Endodermal cell (in vitro differentiated cells): ENCODE results near the gene AAR2. TPM values are rescaled to one million over a fixed set of nuclear protein-coding genes. Genes with fewer than 3 reads are reported as not detected.

Experiments
- DNase-seq: peaks from one replicate; pipeline ENCODE4 v3.0.0-alpha.2; 2017
- H3K27ac ChIP-seq: 2 replicates; pipeline ENCODE4 v1.5.1; 2013; ENCODE audit warnings: mild to moderate bottlenecking, low read depth, low read length, moderate library complexity
- H3K27me3 ChIP-seq: 2 replicates; pipeline ENCODE4 v1.6.1; 2013; ENCODE audit warnings: mild to moderate bottlenecking, low read length, moderate library complexity; ENCODE audit not compliant: insufficient read depth, control insufficient read depth, poor library complexity, severe bottlenecking
- H3K36me3 ChIP-seq: 2 replicates; pipeline ENCODE4 v1.7.0; 2013; ENCODE audit warnings: mild to moderate bottlenecking, low read length, moderate library complexity; ENCODE audit not compliant: control insufficient read depth, insufficient read depth
- H3K4me1 ChIP-seq: one replicate; pipeline ENCODE4 v1.7.0; 2013; ENCODE audit warnings: low read length; ENCODE audit not compliant: control insufficient read depth, insufficient read depth
- H3K4me3 ChIP-seq: 2 replicates; pipeline ENCODE4 v1.5.1; 2013; ENCODE audit warnings: mild to moderate bottlenecking, low read length, moderate library complexity
- H3K9ac ChIP-seq: 2 replicates; pipeline ENCODE4 v1.6.1; 2013; ENCODE audit warnings: mild to moderate bottlenecking, low read length, moderate library complexity; ENCODE audit not compliant: poor library complexity, severe bottlenecking; ENCODE audit errors: extremely low read depth
- H3K9me3 ChIP-seq: 2 replicates; pipeline ENCODE4 v1.6.1; 2013; ENCODE audit warnings: mild to moderate bottlenecking, low read length, moderate library complexity; ENCODE audit not compliant: control insufficient read depth
- H3K27ac Mint-ChIP-seq: 2 replicates; pipeline ENCODE4 v1.8.0; 2020; ENCODE audit warnings: mixed read lengths
- H3K27me3 Mint-ChIP-seq: 2 replicates; pipeline ENCODE4 v1.8.0; 2021; ENCODE audit warnings: mild to moderate bottlenecking, mixed read lengths; ENCODE audit not compliant: insufficient read depth
- H3K36me3 Mint-ChIP-seq: 2 replicates; pipeline ENCODE4 v1.8.0; 2020; ENCODE audit warnings: low read depth, mixed read lengths
- H3K4me1 Mint-ChIP-seq: 2 replicates; pipeline ENCODE4 v1.8.0; 2020; ENCODE audit warnings: mixed read lengths
- H3K4me3 Mint-ChIP-seq: 2 replicates; pipeline ENCODE4 v1.8.0; 2020; ENCODE audit warnings: mild to moderate bottlenecking, moderate library complexity, mixed read lengths
- H3K9me3 Mint-ChIP-seq: 2 replicates; pipeline ENCODE4 v1.8.0; 2020; ENCODE audit warnings: mild to moderate bottlenecking, mixed read lengths
- CTCF ChIP-seq: fragments of 200-600 bp; sonication (generic); conservative IDR thresholded peaks from 2 replicates; pipeline ENCODE4 v1.5.0; 2021; ENCODE audit warnings: antibody characterized with exemption, mild to moderate bottlenecking
- WGBS, 2 experiments: methylation state at CpG; one replicate each; pipeline versions ENCODE4 v1.1.5 to v1.1.7; 2013; ENCODE audit warnings: missing lambda C conversion rate in 2 of 2, mixed read lengths in 1 of 2; ENCODE audit not compliant: insufficient coverage in 1 of 2, insufficient read length in 1 of 2; 5-methylcytosine and 5-hydroxymethylcytosine counted together
- total RNA-seq, 2 donors: library from RNA; stranded (reverse); fragmentation: NEBNext Ultra II Directional in 1 of 2; extraction: Animal tissue kit (Norgen Biotek cat#: 25700) in 1 of 2; gene quantifications; 2 replicates in 1 of 2; 3 replicates in 1 of 2; pipeline ENCODE4 v1.2.1, GENCODE V29; 2021

AAR2 gene
- total RNA-seq, 2 donors from 2014 or later = 23.5 to 24.3 TPM

DNA sequence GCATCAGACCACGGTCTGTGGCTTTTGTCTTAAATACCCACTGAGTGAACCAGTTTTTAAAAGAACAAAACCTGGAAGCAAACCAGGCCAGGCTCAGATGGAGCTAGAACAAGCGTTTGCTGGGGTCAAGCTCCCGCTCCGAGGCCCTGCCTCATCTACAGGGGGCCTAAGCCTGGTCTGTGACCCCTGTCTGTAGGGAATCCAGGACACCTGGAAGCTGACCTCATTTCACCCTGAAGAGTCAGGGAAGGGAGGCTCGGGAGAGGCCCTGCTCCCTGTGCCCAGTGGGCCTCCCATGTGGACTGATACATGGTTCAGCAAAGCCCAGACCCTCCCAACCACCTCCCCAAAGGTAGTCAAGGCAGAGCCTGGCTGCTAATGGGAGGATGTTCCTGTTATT, 43.1 kb downstream of the AAR2 start:
- no peak for TF ChIP-seq CTCF
- Mint-ChIP-seq H3K27ac (no peak overlapping the region), H3K4me3 (no peak overlapping the region), H3K4me1 (no peaks in the 10 kb centered on the region), H3K27me3 (no peaks in the 10 kb centered on the region), H3K9me3 (no peaks in the 10 kb centered on the region), H3K36me3 (no peaks in the 10 kb centered on the region)
- Histone ChIP-seq H3K27me3 (no peaks in the 10 kb centered on the region), H3K9me3 (no peaks in the 10 kb centered on the region), H3K4me1 (no peaks in the 10 kb centered on the region), H3K36me3 (no peaks in the 10 kb centered on the region), H3K9ac (no peak overlapping the region), H3K27ac (no peak overlapping the region), H3K4me3 (no peak overlapping the region)
- 86 to 90% methylated on average over 1 to 5 of the region's 5 CpGs for WGBS, 2 experiments
- no peak for DNase-seq

DNA sequence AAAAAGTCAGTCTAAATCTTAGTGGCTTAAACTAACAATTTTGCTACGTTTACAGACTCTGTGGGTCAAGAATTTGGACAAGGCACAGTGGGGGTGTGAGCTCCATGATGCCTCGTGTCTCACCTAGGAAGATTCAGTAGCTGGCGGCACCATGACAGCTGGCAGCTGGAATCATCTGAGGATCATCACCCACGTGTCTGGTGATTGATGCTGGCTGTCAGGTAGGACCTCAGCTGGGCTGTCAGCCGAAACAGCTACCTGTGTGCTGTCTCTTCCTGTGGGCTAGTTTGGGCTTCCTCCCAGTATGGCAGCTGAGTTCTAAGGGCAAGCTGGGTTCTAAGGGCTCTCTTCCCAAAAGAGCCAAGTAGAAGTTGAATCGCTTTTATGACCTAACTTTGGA, 43.5 kb downstream of the AAR2 start:
- H3K4me1 Mint-ChIP-seq = no peaks in the 10 kb centered on the region
- H3K9me3 ChIP-seq = no peaks in the 10 kb centered on the region
- no peaks in the 10 kb centered on the region for H3K4me1 ChIP-seq
- no peaks in the 10 kb centered on the region for H3K36me3 ChIP-seq
- no peak overlapping the region for H3K4me3 Mint-ChIP-seq
- H3K27ac ChIP-seq = no peak overlapping the region
- no peak for TF ChIP-seq CTCF
- no peak overlapping the region for H3K9ac ChIP-seq
- no peaks in the 10 kb centered on the region for H3K36me3 Mint-ChIP-seq
- no peaks in the 10 kb centered on the region for H3K9me3 Mint-ChIP-seq
- DNase-seq = no peak
- H3K4me3 ChIP-seq = no peak overlapping the region
- H3K27me3 ChIP-seq = no peaks in the 10 kb centered on the region
- H3K27me3 Mint-ChIP-seq = no peaks in the 10 kb centered on the region
- no peak overlapping the region for H3K27ac Mint-ChIP-seq
- 81 to 89% methylated on average over 5 to 6 of the region's 6 CpGs for WGBS, 2 experiments

GRCh38 chr20:36281785-36282380, 45.6 kb downstream of the AAR2 start:
- Histone ChIP-seq H3K27ac (no peak overlapping the region), H3K9ac (no peak overlapping the region), H3K36me3 (no peaks in the 10 kb centered on the region), H3K4me3 (no peak overlapping the region), H3K4me1 (no peaks in the 10 kb centered on the region), H3K9me3 (no peaks in the 10 kb centered on the region), H3K27me3 (no peaks in the 10 kb centered on the region)
- H3K9me3 Mint-ChIP-seq = no peaks in the 10 kb centered on the region
- H3K36me3 Mint-ChIP-seq = no peaks in the 10 kb centered on the region
- H3K4me1 Mint-ChIP-seq = no peaks in the 10 kb centered on the region
- no peak for TF ChIP-seq CTCF
- no peak overlapping the region for H3K4me3 Mint-ChIP-seq
- 94 to 95% methylated on average over 10 of the region's 10 CpGs for WGBS, 2 experiments
- DNase-seq = no peak
- H3K27ac Mint-ChIP-seq = no peak overlapping the region
- H3K27me3 Mint-ChIP-seq = no peaks in the 10 kb centered on the region
